SU-DHL-6 (cell line): ENCODE data around the gene EEF1E1.

Experiments used
- H2AFZ ChIP-seq: fragments of 200-600 bp; sonication (generic); 2 replicates; pipeline ENCODE4 v1.6.1; 2014; ENCODE audit warnings: low read depth, mild to moderate bottlenecking, moderate library complexity, mixed read lengths, antibody characterized with exemption, low read length; ENCODE audit not compliant: severe bottlenecking
- H3F3A ChIP-seq: fragments of 200-600 bp; shearing (Covaris generic); 2 replicates; pipeline ENCODE4 v1.6.0; 2016; ENCODE audit warnings: antibody characterized with exemption, mild to moderate bottlenecking; ENCODE audit not compliant: insufficient read depth
- H3K27ac ChIP-seq: fragments of 200-600 bp; sonication (generic); 2 replicates; pipeline ENCODE4 v1.5.1; 2016; ENCODE audit warnings: low read depth, mild to moderate bottlenecking, low read length, moderate library complexity, mixed read lengths
- H3K27me3 ChIP-seq: fragments of 200-600 bp; sonication (generic), shearing (Covaris generic); 2 replicates; pipeline ENCODE4 v1.6.0; 2014; ENCODE audit warnings: mild to moderate bottlenecking, low read length
- H3K36me3 ChIP-seq: fragments of 200-600 bp; sonication (generic); 2 replicates; pipeline ENCODE4 v1.6.1; 2014; ENCODE audit warnings: mild to moderate bottlenecking, low read length, mixed read lengths
- H3K4me2 ChIP-seq: fragments of 300-600, 200-600 bp; shearing (Covaris generic), sonication (generic); 2 replicates; pipeline ENCODE4 v1.6.0; 2014; ENCODE audit warnings: low read length, low read depth, mild to moderate bottlenecking; ENCODE audit not compliant: poor library complexity, severe bottlenecking
- H3K4me3 ChIP-seq: fragments of 200-600 bp; sonication (generic); 2 replicates; pipeline ENCODE4 v1.5.1; 2014; ENCODE audit warnings: antibody characterized with exemption, low read length, mild to moderate bottlenecking, mixed read lengths; ENCODE audit not compliant: insufficient read depth, poor library complexity, severe bottlenecking
- H3K79me2 ChIP-seq: fragments of 200-600 bp; sonication (generic); 2 replicates; pipeline ENCODE4 v1.6.1; 2014; ENCODE audit warnings: mild to moderate bottlenecking, low read length, moderate library complexity; ENCODE audit not compliant: insufficient read depth
- H3K9ac ChIP-seq: fragments of 200-600 bp; sonication (generic); 2 replicates; pipeline ENCODE4 v1.7.0; 2014; ENCODE audit warnings: mild to moderate bottlenecking, low read length
- H3K9me2 ChIP-seq: fragments of 200-600 bp; sonication (generic); replicated peaks from 2 replicates; pipeline ENCODE4 v1.6.1; 2014; ENCODE audit warnings: low read length; ENCODE audit not compliant: insufficient read depth
- H3K9me3 ChIP-seq: fragments of 200-600 bp; sonication (generic); 2 replicates; pipeline ENCODE4 v1.6.1; 2014; ENCODE audit warnings: low read length, mixed read lengths; ENCODE audit not compliant: insufficient read depth
- H4K20me1 ChIP-seq: fragments of 200-600 bp; sonication (generic); 2 replicates; pipeline ENCODE4 v1.6.1; 2014; ENCODE audit warnings: low read depth, mild to moderate bottlenecking, antibody characterized with exemption, low read length, moderate library complexity, mixed read lengths
- EZH2phosphoT487 ChIP-seq: fragments of 200-600 bp; sonication (generic), shearing (Covaris generic); conservative IDR thresholded peaks from 2 replicates; pipeline ENCODE4 v1.6.1; 2018; ENCODE audit warnings: mild to moderate bottlenecking, antibody characterized with exemption, low read length, moderate library complexity, mixed read lengths
- TF ChIP-seq, protein P1 (sequence below): fragments of 200-600 bp; sonication (generic); IDR thresholded peaks from one replicate; pipeline ENCODE4 v1.5.1; 2017; ENCODE audit warnings: antibody characterized with exemption, mild to moderate bottlenecking, low read length, moderate library complexity; ENCODE audit not compliant: insufficient read depth, poor library complexity, severe bottlenecking

Gene EEF1E1

DNA sequence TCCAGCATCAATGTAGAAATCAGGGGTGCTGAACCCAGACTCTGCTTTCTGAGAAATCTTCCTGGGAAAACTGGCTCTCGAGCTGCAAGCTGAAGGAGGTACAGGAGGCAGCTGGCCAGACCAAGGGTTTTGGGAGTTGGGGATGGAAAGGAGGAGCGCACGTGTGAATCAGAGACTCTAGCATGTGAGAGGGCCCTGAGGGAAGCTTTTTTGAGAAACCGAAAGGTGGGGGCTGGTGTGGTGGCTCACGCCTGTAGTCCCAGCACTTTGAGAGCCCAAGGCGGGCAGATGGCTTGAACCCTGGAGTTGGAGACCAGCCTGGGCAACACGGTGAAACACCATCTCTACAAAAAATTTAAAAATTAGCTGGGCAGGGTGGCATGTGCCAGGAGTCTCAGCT, 37.1 kb upstream of the EEF1E1 start:
- no peak overlapping the region for H3K4me3 ChIP-seq
- no peak overlapping the region for H3K27ac ChIP-seq
- no peak for TF ChIP-seq EZH2phosphoT487
- H3F3A ChIP-seq = no peaks in the 10 kb centered on the region
- no peak overlapping the region for H2AFZ ChIP-seq
- H4K20me1 ChIP-seq = no peaks in the 10 kb centered on the region
- H3K36me3 ChIP-seq = no peaks in the 10 kb centered on the region
- H3K4me2 ChIP-seq = no peak overlapping the region
- H3K9me2 ChIP-seq = no peaks in the 10 kb centered on the region
- H3K79me2 ChIP-seq = no peaks in the 10 kb centered on the region
- H3K9ac ChIP-seq = no peak overlapping the region
- H3K9me3 ChIP-seq = no peaks in the 10 kb centered on the region
- H3K27me3 ChIP-seq = no peaks in the 10 kb centered on the region

GRCh38 chr6:8137529-8137939, 35.2 kb upstream of the EEF1E1 start:
- H3K27ac ChIP-seq = no peak overlapping the region
- no peak overlapping the region for H3K4me2 ChIP-seq
- H3K9me3 ChIP-seq = no peaks in the 10 kb centered on the region
- TF ChIP-seq, protein P1, sequence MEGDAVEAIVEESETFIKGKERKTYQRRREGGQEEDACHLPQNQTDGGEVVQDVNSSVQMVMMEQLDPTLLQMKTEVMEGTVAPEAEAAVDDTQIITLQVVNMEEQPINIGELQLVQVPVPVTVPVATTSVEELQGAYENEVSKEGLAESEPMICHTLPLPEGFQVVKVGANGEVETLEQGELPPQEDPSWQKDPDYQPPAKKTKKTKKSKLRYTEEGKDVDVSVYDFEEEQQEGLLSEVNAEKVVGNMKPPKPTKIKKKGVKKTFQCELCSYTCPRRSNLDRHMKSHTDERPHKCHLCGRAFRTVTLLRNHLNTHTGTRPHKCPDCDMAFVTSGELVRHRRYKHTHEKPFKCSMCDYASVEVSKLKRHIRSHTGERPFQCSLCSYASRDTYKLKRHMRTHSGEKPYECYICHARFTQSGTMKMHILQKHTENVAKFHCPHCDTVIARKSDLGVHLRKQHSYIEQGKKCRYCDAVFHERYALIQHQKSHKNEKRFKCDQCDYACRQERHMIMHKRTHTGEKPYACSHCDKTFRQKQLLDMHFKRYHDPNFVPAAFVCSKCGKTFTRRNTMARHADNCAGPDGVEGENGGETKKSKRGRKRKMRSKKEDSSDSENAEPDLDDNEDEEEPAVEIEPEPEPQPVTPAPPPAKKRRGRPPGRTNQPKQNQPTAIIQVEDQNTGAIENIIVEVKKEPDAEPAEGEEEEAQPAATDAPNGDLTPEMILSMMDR = no peak
- no peak for TF ChIP-seq EZH2phosphoT487
- H3K4me3 ChIP-seq = no peak overlapping the region
- no peaks in the 10 kb centered on the region for H4K20me1 ChIP-seq
- H3K9ac ChIP-seq = no peak overlapping the region
- H2AFZ ChIP-seq = no peak overlapping the region
- no peaks in the 10 kb centered on the region for H3K27me3 ChIP-seq
- H3K79me2 ChIP-seq = no peaks in the 10 kb centered on the region
- H3K36me3 ChIP-seq = no peaks in the 10 kb centered on the region
- H3F3A ChIP-seq = no peaks in the 10 kb centered on the region
- H3K9me2 ChIP-seq = no peaks in the 10 kb centered on the region

DNA sequence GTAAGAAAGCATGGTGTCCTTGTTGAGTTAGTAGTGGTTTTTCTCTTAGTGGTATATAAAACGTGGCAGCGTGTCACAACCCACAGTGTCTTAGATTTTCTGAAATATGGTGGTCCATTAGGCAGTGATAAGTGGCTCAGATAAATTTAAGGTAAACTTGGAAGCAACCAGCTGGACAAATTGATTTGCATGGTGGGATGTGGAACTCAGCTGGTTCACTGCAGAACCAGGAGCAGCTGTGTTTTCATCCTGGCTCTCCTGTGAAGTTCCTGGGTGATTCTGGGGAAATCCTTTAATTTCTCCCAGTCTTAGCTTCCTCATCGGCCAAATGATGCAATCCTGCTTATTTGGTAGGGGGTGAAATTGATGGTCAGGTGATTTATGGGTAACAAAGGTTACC, 32.9 kb upstream of the EEF1E1 start:
- Histone ChIP-seq H3F3A (no peaks in the 10 kb centered on the region), H3K4me3 (no peak overlapping the region), H3K9me2 (no peaks in the 10 kb centered on the region), H4K20me1 (no peaks in the 10 kb centered on the region), H3K36me3 (no peaks in the 10 kb centered on the region), H3K79me2 (no peaks in the 10 kb centered on the region), H3K4me2 (no peak overlapping the region), H3K9ac (no peak overlapping the region), H3K27ac (no peak overlapping the region), H3K9me3 (no peaks in the 10 kb centered on the region), H2AFZ (no peak overlapping the region), H3K27me3 (no peaks in the 10 kb centered on the region)
- TF ChIP-seq EZH2phosphoT487 = no peak
- TF ChIP-seq, protein P1 = no peak

DNA sequence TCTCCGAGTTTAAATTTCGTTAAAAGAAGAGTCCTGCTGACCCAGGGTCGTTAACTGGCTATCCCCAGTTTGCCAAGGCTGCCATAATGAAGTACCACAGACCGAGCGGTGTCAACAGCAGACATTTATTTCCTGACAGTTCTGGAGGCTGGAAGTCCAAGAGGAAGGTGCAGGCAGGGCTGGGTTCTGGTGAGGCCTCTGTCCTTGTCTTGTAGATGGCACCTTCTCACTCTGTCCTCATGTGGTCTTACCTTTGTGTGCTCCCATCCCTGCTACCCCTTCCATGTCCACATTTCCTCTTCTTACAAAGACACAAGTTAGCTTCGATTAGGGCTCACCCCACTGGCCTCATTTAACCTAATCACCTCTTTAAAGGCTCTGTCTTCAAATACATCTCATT, 29.8 kb upstream of the EEF1E1 start:
- no peaks in the 10 kb centered on the region for H3K9me3 ChIP-seq
- no peaks in the 10 kb centered on the region for H3K36me3 ChIP-seq
- no peaks in the 10 kb centered on the region for H3F3A ChIP-seq
- H3K27ac ChIP-seq = no peak overlapping the region
- H3K9me2 ChIP-seq = no peaks in the 10 kb centered on the region
- no peak overlapping the region for H2AFZ ChIP-seq
- no peaks in the 10 kb centered on the region for H3K79me2 ChIP-seq
- no peak overlapping the region for H3K4me2 ChIP-seq
- H3K9ac ChIP-seq = no peak overlapping the region
- TF ChIP-seq, protein P1 = no peak
- TF ChIP-seq EZH2phosphoT487 = no peak
- no peaks in the 10 kb centered on the region for H4K20me1 ChIP-seq
- no peak overlapping the region for H3K4me3 ChIP-seq
- no peaks in the 10 kb centered on the region for H3K27me3 ChIP-seq
